ENCODE data around the gene HAAO.

Gene HAAO

GRCh38 chr2:42792087-42792582 is 248 bp downstream of the HAAO start:
- DNase-seq = peak; percentile 25

- no peak for DNase-seq
Measured at GRCh38 chr2:42791606-42792005, 777 bp downstream of the HAAO start.

GRCh38 chr2:42789751-42790150 is 2.6 kb downstream of the HAAO start:
- DNase-seq = no peak

DNA sequence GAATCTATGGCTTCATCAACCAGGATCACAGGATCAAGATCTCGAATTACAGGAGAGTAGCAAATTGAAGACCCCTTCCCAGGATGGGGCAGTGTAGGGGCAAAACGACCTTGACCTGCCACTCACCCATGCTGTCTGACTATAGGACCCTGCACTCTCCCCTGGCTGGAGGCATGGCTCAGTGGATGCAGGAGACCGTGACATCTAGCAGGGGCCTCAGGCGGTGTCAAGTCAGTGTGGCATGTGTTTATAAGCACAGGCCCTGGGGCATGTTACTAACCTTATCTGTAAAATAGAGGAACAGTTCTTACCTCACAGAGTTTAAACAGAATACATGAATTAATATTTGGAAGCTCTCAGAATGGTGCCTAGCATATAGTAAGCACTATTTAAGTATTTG is 3.5 kb downstream of the HAAO start:
- DNase-seq = no peak

- no peak for DNase-seq
Measured at GRCh38 chr2:42788478-42788793, 3.9 kb downstream of the HAAO start.

DNA sequence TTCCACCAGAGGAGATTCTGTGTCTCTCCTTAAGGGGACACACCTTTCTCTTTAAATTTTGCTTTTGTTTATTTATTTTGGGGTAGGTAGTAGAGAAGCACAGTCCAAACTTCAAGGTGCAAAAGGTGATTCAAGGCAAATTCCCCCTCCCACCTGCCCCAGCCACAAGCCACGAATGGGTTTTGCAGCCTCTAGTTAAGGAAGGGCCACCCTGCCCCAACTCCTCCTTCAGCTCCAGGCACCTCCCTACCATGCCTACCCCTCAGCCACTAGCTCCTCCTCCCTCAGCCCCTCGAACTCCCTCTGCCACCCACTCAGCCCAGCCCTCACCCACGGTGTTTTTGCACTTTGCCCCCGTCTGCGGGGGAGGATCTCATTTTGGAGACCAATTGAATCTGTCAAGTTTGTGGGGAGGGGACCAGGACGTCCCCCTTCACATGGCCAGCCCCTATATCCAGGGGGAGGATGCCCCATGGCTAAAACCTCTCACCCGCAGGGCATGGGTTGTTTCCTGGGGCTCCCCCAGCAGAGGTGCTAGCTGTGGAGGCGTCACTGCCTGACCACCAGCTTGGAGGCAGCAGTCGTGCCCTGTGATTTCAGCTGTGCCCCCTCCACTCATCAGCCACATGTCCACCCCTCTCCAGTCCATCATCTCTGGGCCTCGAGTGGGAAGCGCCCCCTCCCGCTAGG is 4.5 kb downstream of the HAAO start:
- DNase-seq = no peak

DNA sequence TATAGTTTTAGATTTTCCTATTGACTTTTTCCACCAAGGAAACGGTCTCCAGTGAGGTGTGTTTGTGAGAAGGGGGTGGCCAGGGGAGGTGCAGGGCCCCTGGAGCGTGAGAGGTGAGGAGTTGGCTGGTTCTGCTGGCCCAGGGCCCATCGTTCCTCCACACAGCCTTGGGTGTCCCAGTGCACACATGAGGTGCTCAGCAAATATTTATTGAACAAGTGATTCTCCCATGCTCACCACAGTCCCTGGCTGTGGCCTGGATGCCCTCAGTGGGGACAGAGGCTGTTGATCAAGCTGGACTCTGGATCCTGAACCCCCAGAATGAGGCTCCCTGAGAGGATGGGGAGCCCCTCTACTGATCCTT is 5.0 kb downstream of the HAAO start:
- no peak for DNase-seq

DNA sequence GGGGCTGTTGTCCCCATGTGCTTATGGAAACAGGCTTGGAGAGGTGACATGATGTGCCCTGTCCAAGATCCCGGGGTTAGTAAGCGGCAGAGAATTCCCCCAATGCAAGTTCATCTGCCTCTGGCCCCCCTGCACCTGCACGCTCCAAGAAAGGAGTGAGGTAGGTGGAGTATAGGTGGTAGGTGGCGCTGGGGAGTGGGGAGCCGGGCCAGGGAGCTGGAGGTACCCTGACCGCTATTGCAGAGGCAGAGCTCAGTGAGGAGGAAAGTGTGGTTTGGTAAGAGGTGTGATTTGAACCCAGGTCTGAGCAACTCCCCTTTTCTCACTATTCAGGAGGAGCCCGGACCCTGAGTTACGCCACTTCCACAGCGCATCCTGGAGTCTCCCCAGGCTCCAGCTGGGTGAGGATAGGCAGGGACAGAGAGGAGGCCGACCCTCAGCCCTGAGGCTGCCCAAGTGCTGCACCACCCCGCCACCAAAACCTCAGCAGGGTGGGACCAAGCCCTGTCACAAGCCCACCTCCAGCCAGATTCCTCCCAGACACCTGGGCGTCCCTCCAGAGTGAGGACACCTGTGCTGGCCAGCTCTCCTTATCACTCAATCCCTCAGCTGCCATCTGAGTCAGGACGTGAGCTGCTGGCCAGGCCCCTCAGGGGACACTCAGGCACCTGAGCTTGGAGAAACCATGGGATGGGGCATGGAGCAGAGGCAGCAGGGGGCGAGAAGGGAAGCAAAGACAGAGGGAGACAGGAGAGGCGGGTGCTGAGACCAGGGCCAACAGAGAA is 5.6 kb downstream of the HAAO start:
- no peak for DNase-seq

DNA sequence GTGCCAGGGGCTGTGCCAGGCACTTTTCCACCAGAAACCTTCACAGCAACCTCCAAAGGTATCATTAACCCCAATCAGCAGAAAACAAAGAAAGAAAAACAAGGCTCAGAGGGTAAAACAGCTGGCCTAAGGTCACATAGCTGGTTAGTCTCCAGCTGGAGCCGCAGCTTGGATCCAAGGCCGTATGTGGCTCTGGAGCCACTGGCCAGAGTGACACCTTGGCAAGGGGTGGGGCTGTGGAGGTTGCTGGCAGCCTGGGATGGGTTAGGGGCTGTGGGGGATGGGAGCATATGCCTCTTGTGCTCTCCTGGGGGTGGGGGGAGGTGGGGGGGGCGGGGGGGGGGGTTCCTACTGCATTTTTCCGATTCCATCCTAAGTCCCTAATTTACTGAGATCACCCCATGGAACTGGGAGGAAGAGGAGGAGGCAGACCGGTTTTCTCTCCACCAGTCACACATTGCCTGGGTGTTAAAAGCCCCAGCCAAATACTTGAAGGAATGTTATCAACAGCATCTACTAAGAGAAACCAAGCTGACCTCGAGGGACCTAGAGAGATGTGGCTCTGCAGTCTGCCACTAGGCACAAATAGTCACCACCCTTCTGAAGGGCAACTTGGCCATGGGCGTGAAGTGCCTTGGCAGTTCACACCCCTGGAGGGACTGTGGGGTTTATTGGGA is 8.0 kb downstream of the HAAO start:
- no peak for DNase-seq

DNA sequence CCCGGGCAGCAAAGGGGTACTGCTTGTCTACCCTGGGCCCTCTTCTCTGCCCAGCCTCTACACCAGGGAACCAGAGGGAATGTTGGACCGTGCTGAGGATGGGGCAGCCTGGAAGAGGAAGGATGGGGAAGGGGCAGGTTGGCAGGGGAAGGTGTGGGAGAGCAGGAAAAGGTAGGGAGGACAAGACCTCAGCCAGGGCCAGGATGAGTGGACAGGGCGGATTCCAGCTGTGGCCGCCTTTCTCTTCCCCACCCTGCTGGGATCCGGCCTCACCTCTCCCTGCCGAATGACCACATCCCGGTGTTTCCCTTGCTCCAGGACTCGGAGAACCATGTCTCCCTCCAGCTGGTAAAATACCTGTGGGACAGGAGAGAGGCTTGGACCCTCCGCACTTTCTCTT is 8.9 kb downstream of the HAAO start:
- no peak for DNase-seq

GRCh38 chr2:42781181-42781580 is 11.2 kb downstream of the HAAO start:
- DNase-seq = no peak

DNA sequence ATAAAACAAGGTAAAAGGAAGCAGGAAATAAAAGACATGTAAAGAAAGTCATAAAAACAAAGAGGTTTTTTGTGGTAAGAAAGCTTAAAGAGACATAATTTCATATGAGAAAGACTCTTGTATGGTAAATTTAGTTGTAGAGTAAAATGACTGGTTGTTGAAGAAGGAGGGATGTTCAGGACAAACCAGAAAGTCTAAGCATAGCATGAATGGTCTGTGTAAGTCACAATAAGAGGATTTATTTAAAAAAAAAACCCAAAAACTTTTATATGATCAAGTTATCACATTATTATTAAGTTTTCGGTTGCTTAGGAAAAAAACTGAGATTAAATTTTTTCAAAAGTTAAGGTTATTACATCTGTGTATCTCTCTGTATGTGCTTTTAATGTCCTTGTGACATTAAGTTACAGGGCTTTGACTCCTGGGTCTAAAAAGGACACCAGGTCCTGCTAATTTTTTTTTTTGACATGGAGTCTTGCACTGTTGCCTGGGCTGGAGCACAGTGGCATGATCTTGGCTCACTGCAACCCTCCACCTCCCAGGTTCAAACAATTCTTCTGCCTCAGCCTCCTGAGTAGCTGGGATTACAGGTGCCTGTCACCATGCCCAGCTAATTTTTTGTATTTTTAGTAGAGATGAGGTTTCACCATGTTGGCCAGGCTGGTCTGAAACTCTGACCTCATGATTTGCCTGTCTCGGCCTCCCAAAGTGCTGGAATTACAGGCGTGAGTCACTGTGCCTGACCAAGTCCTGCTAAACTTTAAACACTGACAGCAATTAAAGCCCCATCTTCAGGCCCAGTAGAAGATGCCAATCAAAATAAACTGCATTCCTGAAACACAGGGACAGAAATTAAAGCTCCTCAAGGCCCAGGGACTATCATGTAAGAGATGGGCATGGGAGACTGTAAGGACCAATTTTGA is 14.2 kb downstream of the HAAO start:
- no peak for DNase-seq

DNA sequence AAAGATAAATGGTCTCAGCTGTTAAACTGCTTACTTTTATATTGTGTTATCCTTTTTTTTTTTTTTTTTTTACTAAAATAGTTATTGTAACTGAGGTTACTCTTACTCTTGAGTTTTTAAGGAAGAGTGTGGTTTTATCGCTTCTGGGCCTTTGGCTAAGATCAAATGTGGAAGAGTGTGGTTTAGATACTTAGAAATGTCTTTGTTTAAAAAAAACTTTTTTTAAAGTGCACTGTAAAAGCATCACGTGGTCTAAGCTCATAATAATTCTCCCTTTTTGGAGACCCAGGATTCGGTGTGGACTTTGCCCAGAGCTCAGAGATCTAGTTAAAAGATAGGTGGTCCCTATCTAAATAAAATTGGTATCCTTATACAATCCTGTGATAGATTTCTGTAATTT is 16.6 kb downstream of the HAAO start:
- DNase-seq = no peak

DNA sequence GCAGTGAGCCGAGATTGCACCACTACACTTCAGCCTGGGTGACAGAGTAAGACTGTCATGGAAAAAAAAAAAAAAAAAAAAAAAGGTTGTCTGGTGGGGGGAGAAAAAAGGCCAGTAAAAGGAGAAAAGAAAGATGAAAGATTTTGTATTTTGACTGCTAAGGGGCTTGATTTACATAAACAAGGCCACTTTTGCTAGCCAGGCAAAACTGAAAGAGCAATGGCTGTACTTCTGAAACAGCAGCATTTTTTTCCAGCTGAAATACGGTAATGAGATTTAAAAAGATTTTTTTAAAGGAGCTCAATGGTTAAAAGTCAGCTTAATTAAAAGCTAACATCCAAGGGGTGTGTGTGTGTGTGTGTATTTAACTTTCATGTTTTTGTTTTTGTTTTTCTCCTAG is 17.2 kb downstream of the HAAO start:
- DNase-seq = no peak

DNA sequence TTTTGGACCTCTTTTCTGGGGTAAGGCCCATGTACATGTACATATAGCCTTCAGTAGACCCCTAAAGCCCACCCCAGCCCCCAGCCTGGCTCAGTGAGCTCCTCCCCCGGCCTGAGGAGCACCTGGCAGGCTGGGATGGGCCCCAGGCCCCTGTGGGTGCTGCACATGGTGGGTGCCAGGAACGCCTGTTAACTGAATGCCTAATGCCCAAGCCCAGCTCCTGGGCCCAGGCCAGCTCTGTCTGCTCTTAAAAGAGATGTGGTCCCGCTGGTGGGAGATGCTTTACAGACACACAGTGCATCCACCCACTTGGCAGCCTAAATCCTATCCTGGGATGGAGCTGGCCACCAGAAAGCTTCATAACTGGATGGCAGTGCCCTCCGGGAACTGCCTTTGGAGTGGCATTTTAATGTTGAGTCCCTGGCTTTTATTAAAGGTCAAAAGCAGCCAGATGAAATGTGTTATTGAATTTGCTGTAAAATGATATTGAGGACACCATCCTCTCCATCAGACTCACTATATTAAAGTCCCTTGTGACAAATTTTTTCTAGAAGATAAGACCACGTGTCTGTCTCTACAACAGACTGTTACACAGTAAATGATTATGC is 20.7 kb downstream of the HAAO start:
- no peak for DNase-seq

GRCh38 chr2:42770288-42771131 is 21.9 kb downstream of the HAAO start:
- no peak for DNase-seq

- no peak for DNase-seq
Measured at GRCh38 chr2:42769583-42770287, 22.6 kb downstream of the HAAO start.

DNA sequence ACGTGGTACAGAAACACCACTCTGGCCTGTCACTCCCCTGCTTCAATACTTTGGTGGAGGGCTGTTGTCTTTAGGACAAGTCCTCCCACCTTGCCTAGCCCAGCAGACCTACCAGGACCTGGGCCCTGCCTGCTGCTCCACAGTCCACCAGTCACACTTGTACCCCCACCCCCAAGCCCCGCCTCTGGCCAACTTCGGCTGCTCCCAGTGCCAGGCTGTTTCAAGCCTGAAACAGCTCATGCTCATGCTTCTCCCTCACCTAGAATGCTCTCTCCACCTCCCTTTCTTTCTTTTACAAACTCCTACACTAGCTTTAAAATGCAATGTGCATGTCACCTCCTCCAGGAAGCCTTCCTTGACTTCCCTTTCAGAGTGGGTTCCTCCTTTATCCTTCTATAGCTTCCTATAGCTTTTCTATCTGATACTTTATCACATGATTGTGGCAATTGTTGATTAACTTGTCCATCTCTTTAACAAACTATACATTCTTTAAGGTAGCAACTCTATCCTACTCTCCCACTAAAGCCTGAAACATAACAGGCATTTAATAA is 23.6 kb downstream of the HAAO start:
- no peak for DNase-seq

DNA sequence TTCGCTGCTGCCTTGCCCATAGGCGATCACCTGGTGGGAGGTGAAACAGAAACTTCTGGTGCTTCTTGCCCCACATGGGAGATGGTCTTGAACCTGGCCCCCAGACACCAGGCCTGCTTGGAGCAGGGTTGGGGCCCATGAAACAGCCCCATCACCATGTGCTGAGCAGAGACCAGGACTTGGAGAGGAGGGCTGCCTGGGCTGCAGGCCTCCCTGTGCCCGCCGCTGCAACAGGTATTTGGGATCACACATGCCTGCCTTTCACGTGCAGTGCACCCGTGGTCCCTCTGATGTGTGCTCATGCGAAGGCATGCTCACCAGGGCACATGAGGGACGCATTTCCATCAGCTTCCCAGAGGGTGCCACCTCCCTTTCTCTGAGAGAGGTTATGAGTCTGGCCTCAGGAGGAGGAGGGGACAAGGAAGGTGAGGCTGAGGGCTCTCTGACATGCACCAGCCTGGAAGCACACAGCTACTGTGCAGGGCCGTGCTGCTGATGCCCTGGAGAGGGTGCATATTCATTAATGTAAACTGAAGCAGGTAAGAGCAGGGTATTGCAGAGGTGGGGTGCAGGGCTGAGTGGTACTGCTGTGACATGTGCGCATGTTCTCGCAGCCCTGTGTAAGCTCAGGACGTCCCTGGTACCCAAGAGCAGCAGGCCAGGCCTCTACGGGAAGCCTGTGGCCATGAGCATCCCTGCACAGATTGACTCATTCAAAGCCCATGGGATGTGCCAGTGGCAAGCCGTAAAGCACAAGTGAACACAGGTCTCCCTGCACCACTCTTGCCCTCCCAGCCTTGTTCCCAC is 24.3 kb downstream of the HAAO start:
- DNase-seq = no peak

Data from activated CD4-positive, alpha-beta T cell treated with anti-CD3 and anti-CD28 coated beads for 48 hours (primary cell).